ENCODE results near the gene ASIC4.

Gene ASIC4

GRCh38 chr2:219554350-219554749 lies 40.1 kb downstream of the ASIC4 start:
- FAIRE-seq (no peak), DNase-seq (ENCODE audit: insufficient read length, low spot score) (no peak)
- TF ChIP-seq, protein P1, sequence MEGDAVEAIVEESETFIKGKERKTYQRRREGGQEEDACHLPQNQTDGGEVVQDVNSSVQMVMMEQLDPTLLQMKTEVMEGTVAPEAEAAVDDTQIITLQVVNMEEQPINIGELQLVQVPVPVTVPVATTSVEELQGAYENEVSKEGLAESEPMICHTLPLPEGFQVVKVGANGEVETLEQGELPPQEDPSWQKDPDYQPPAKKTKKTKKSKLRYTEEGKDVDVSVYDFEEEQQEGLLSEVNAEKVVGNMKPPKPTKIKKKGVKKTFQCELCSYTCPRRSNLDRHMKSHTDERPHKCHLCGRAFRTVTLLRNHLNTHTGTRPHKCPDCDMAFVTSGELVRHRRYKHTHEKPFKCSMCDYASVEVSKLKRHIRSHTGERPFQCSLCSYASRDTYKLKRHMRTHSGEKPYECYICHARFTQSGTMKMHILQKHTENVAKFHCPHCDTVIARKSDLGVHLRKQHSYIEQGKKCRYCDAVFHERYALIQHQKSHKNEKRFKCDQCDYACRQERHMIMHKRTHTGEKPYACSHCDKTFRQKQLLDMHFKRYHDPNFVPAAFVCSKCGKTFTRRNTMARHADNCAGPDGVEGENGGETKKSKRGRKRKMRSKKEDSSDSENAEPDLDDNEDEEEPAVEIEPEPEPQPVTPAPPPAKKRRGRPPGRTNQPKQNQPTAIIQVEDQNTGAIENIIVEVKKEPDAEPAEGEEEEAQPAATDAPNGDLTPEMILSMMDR (IDR thresholded peaks at IDR 0.05; ENCODE audit: insufficient read depth, missing control alignments): no peak

DNA sequence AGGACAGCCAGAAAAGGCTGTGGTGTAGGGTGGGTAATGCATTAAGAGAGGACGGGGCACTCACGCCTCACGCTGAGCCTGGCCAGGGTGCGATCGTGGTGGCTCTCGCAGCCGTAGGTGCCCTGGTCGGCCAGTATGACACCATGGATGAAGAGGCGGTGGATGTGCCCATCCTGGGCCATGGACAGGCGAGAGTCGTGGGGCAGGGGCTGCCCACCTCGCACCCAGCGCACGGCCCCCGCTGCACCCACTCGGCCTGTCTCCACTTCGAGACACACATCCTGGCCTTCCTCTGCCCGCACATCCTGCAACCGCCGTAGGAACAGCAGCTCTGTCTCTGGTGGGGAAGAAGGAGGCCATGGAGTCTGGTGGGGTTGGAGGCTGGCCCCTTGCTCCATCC lies 41.7 kb downstream of the ASIC4 start:
- TF ChIP-seq, protein P1 (IDR thresholded peaks at IDR 0.05; ENCODE audit: insufficient read depth, missing control alignments): no peak
- FAIRE-seq (no peak), DNase-seq (ENCODE audit: insufficient read length, low spot score) (no peak)

GRCh38 chr2:219556413-219556812 lies 42.1 kb downstream of the ASIC4 start:
- DNase-seq (ENCODE audit: insufficient read length, low spot score) (no peak), FAIRE-seq (no peak)
- TF ChIP-seq, protein P1 (IDR thresholded peaks at IDR 0.05; ENCODE audit: insufficient read depth, missing control alignments): no peak

DNA sequence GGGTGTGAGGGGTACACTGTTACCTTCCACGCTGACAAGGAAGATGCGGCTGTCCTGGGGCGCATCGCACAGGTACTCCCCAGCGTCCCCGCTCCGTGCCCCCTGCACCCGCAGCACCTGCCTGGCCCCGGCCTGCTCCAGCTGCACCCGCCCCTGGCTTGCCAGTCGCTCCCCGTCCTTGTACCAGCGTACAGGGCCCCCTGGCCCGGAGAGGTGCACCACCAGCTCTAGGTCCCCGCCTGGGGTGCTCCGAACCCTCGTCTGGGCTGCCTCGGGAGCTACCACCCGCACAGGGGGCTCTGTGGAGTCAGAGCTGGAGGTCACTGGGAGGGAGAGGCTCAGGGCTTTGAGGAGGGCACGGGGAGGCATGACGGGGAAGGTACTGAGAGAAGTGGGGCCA lies 43.0 kb downstream of the ASIC4 start:
- DNase-seq (ENCODE audit: insufficient read length, low spot score) (no peak), FAIRE-seq (no peak)
- TF ChIP-seq, protein P1 (IDR thresholded peaks at IDR 0.05; ENCODE audit: insufficient read depth, missing control alignments): no peak

GRCh38 chr2:219557791-219558785 lies 43.8 kb downstream of the ASIC4 start:
- DNase-seq (ENCODE audit: insufficient read length, low spot score) (no peak), FAIRE-seq (no peak)
- TF ChIP-seq, protein P1 (IDR thresholded peaks at IDR 0.05; ENCODE audit: insufficient read depth, missing control alignments): no peak

DNA sequence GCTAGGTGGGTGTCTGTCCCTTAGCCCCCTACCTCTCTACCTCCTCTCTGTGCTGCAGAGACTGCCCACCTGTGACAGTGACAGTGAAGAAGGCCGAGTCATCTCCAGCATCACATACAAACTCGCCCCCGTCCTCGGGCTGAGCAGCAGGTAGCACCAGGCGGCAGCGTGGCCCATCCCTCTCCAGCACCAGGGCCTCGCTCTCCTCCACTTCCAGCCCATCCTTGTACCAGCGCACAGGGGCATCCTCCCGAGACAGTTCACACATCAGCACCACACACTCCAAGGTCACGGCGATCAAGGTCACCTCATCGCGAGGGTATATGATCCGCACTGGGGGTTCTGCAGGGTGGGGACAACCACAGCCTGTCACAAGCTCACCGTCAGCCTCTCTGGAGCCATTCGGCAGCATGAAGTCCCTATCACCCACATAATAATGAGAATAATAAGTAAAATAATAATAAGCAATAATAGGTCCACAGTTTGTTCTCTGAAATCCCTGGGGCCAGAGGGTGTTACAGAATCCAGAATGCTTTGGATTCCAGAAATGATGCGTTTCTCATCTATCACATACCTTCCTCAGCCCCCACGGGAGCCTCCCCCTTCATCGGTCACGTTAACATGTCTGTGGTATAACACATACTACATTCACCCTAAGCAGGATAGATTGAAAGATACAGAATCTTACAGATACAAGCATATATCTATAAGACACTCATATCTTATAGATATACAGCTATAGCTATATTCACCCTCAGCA lies 45.1 kb downstream of the ASIC4 start:
- DNase-seq (ENCODE audit: insufficient read length, low spot score): no peak
- FAIRE-seq: no peak
- TF ChIP-seq, protein P1 (IDR thresholded peaks at IDR 0.05; ENCODE audit: insufficient read depth, missing control alignments): no peak
